PFSK-1 (cell line): ENCODE data around the gene CCDC8.

Experiments
- FOXP2 ChIP-seq: optimal IDR thresholded peaks from 2 replicates; pipeline ENCODE3; 2011; ENCODE audit warnings: borderline replicate concordance, control low read depth, inconsistent platforms; ENCODE audit not compliant: insufficient read depth; ENCODE audit errors: extremely low read length, extremely low read depth
- POLR2AphosphoS5 ChIP-seq: IDR thresholded peaks from 2 replicates; pipeline ENCODE4 v1.6.1; 2012; ENCODE audit warnings: low read depth, mild to moderate bottlenecking, control low read depth, low read length, moderate library complexity
- REST ChIP-seq, 2 experiments: IDR thresholded peaks; 2 replicates each; pipeline versions ENCODE4 v1.6.1 to v1.8.0; 2011 to 2012; ENCODE audit warnings: low read depth in 2 of 2, low read length in 2 of 2, control low read depth in 1 of 2, inconsistent platforms in 1 of 2, mild to moderate bottlenecking in 1 of 2, moderate library complexity in 1 of 2; ENCODE audit not compliant: insufficient read depth in 1 of 2
- SIN3A ChIP-seq: IDR thresholded peaks from 2 replicates; pipeline ENCODE4 v1.6.1; 2012; ENCODE audit warnings: mild to moderate bottlenecking, low read length, moderate library complexity, borderline replicate concordance; ENCODE audit not compliant: insufficient read depth
- TAF1 ChIP-seq: IDR thresholded peaks from 2 replicates; pipeline ENCODE4 v1.6.1; 2012; ENCODE audit warnings: low read length, control low read depth, borderline replicate concordance; ENCODE audit not compliant: insufficient read depth

- TF ChIP-seq TAF1: no peak
- no peak for TF ChIP-seq SIN3A
- no peak for TF ChIP-seq REST (IDR thresholded peaks at IDR 0.05; ENCODE audit: insufficient read depth in 1 of 2, low read depth in 2 of 2, low read length in 2 of 2)
- no peak for TF ChIP-seq POLR2AphosphoS5
- TF ChIP-seq FOXP2: no peak
Observed at GRCh38 chr19:46404753-46405468, 8.5 kb downstream of the CCDC8 start.
